Nephron progenitor cell (in vitro differentiated cells): ENCODE measurements around the gene SLC6A7.

ENCODE experiments used
- DNase-seq: peaks from one replicate; pipeline ENCODE4 v3.0.0; 2021
- H3K27ac Mint-ChIP-seq: 2 replicates; pipeline ENCODE4 v1.8.0; 2021; ENCODE audit warnings: mild to moderate bottlenecking, moderate library complexity, mixed read lengths
- H3K27me3 Mint-ChIP-seq: 2 replicates; pipeline ENCODE4 v1.8.0; 2021; ENCODE audit warnings: mild to moderate bottlenecking, low read depth, mixed read lengths; ENCODE audit not compliant: poor library complexity
- H3K36me3 Mint-ChIP-seq: 2 replicates; pipeline ENCODE4 v1.8.0; 2021; ENCODE audit warnings: low read depth, mixed read lengths
- H3K4me1 Mint-ChIP-seq: 2 replicates; pipeline ENCODE4 v1.8.0; 2021; ENCODE audit warnings: mixed read lengths
- H3K4me3 Mint-ChIP-seq: 2 replicates; pipeline ENCODE4 v1.8.0; 2021; ENCODE audit warnings: mild to moderate bottlenecking, moderate library complexity, mixed read lengths
- H3K9me3 Mint-ChIP-seq: 2 replicates; pipeline ENCODE4 v1.8.0; 2021; ENCODE audit warnings: mild to moderate bottlenecking, moderate library complexity, mixed read lengths
- TF ChIP-seq, protein P1 (sequence below): fragments of 200-600 bp; sonication (generic); IDR thresholded peaks from 2 replicates; pipeline ENCODE4 v1.5.0; 2021; ENCODE audit warnings: antibody characterized with exemption

SLC6A7 gene

GRCh38 chr5:150217873-150218692 is 28.2 kb downstream of the SLC6A7 start:
- Mint-ChIP-seq H3K27ac (no peak overlapping the region), H3K4me1 (peaks cover 41% of the 10 kb centered on the region), H3K4me3 (no peak overlapping the region), H3K9me3 (no peaks in the 10 kb centered on the region), H3K36me3 (no peaks in the 10 kb centered on the region), H3K27me3 (peaks cover 12% of the 10 kb centered on the region)
- DNase-seq: peak; percentile 91
- TF ChIP-seq, protein P1, sequence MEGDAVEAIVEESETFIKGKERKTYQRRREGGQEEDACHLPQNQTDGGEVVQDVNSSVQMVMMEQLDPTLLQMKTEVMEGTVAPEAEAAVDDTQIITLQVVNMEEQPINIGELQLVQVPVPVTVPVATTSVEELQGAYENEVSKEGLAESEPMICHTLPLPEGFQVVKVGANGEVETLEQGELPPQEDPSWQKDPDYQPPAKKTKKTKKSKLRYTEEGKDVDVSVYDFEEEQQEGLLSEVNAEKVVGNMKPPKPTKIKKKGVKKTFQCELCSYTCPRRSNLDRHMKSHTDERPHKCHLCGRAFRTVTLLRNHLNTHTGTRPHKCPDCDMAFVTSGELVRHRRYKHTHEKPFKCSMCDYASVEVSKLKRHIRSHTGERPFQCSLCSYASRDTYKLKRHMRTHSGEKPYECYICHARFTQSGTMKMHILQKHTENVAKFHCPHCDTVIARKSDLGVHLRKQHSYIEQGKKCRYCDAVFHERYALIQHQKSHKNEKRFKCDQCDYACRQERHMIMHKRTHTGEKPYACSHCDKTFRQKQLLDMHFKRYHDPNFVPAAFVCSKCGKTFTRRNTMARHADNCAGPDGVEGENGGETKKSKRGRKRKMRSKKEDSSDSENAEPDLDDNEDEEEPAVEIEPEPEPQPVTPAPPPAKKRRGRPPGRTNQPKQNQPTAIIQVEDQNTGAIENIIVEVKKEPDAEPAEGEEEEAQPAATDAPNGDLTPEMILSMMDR: peak; percentile 95

- TF ChIP-seq, protein P1: no peak
- no peak for DNase-seq
- H3K9me3 Mint-ChIP-seq: no peaks in the 10 kb centered on the region
- no peaks in the 10 kb centered on the region for H3K36me3 Mint-ChIP-seq
- H3K4me1 Mint-ChIP-seq: peaks cover 39% of the 10 kb centered on the region
- H3K27me3 Mint-ChIP-seq: peaks cover 9% of the 10 kb centered on the region
- no peak overlapping the region for H3K4me3 Mint-ChIP-seq
- H3K27ac Mint-ChIP-seq: no peak overlapping the region
These were observed 28.8 kb downstream of the SLC6A7 start for GRCh38 chr5:150218693-150219035.

DNA sequence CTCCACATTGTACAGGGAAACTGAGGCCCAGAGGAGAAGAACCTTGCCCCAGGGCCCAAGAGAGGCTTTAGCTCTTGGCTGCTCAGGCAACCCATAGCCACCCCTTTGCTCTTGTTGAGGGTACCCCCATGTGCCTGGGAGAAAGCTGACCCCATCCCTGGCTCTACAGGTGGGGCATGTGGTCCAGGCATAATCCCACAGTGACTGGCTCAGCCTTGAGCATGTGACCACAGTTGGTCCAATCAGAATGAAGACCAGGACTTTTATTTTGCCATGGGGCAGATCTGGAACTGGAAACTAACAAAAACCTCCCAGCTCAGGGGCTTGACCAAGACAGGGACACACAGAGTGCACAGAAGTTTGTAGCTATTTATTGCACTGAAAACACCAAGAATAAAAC is 29.3 kb downstream of the SLC6A7 start:
- Mint-ChIP-seq H3K9me3 (no peaks in the 10 kb centered on the region), H3K36me3 (no peaks in the 10 kb centered on the region), H3K27me3 (peaks cover 9% of the 10 kb centered on the region), H3K4me1 (peaks cover 40% of the 10 kb centered on the region), H3K27ac (no peak overlapping the region), H3K4me3 (no peak overlapping the region)
- no peak for DNase-seq
- TF ChIP-seq, protein P1: no peak

DNA sequence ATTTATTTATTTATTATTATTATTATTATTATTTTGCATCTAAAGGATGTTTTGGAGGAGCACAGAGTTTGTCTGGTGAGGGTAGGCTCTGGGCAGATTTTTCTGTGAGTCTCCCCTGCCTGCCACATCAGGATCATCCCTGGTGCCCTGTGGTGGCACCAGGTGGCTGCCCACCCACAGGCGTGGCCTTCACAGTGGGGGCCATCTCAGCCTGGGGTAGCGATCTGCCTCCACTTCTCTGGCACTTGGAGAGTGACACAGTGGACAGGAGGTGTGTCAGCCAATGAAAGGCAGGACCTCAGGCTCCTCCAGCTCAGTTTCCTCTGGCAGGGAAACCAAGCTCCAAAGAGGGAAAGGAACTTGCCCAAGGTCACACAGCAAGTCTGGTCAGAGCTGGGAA is 30.0 kb downstream of the SLC6A7 start:
- no peaks in the 10 kb centered on the region for H3K36me3 Mint-ChIP-seq
- no peaks in the 10 kb centered on the region for H3K9me3 Mint-ChIP-seq
- peaks cover 12% of the 10 kb centered on the region for H3K27me3 Mint-ChIP-seq
- TF ChIP-seq, protein P1: no peak
- no peak overlapping the region for H3K4me3 Mint-ChIP-seq
- no peak overlapping the region for H3K27ac Mint-ChIP-seq
- peaks cover 48% of the 10 kb centered on the region for H3K4me1 Mint-ChIP-seq
- DNase-seq: no peak

DNA sequence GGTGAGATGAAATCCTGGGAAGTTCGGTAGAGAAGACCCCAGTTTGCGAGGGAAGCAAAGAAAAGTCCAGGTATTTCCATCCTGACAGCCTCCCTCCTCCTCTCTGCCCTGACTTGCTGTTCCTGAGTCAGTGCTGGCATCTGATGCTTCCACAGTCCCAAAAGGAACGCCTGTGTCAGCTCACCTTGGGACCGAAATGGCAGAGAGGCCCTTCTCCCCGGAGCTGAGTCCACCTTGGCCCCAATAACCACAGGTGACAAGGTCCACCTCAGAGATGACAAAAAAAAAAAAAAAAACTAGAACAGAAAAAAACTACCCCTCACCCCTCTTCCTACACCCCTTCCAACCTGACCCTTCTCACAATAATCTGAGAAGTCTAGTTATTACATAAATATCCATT is 31.6 kb downstream of the SLC6A7 start:
- Mint-ChIP-seq H3K36me3 (no peaks in the 10 kb centered on the region), H3K27ac (no peak overlapping the region), H3K4me3 (no peak overlapping the region), H3K27me3 (peaks cover 12% of the 10 kb centered on the region), H3K4me1 (peaks cover 44% of the 10 kb centered on the region), H3K9me3 (no peaks in the 10 kb centered on the region)
- TF ChIP-seq, protein P1: no peak
- no peak for DNase-seq

DNA sequence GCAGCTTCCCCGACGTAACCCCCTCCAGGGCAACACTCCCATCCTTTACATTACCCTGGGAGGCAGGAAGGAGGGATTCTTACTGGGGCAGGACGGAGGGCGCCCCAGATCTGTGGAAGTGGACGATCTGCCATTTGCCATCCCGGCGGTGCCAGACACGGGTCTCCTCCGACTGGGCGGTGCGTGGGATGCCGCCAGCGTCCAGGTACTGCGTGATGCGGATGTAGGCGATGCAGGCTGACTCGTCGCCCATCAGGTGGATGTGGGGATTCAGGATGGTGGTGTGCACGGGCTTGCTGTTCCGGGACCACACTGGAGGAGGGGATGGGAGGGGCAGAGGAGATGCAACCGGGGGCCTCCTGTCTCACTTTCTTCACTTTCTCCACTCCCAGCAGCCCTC is 33.0 kb downstream of the SLC6A7 start:
- TF ChIP-seq, protein P1: no peak
- Mint-ChIP-seq H3K9me3 (no peaks in the 10 kb centered on the region), H3K27me3 (peaks cover 4% of the 10 kb centered on the region), H3K36me3 (no peaks in the 10 kb centered on the region), H3K4me3 (no peak overlapping the region), H3K27ac (no peak overlapping the region), H3K4me1 (peaks cover 32% of the 10 kb centered on the region)
- no peak for DNase-seq
